Kidney epithelial cell (primary cell): Measurements from ENCODE around the gene GAMT. TPM values are rescaled to one million over a fixed set of nuclear protein-coding genes. Genes with fewer than 3 reads are reported as not detected.

ENCODE experiments used
- DNase-seq: peaks from one replicate; pipeline ENCODE4 v3.0.0-alpha.2; 2010; ENCODE audit warnings: low read depth
- H3K27me3 ChIP-seq: 2 replicates; pipeline ENCODE4 v1.6.0; 2011; ENCODE audit warnings: low read length; ENCODE audit not compliant: control insufficient read depth, insufficient read depth
- H3K36me3 ChIP-seq: 2 replicates; pipeline ENCODE4 v1.5.1; 2011; ENCODE audit warnings: low read length; ENCODE audit not compliant: control insufficient read depth, insufficient read depth
- H3K4me3 ChIP-seq: 2 replicates; pipeline ENCODE4 v1.5.1; 2011; ENCODE audit warnings: low read depth, mild to moderate bottlenecking, control low read depth, low read length
- total RNA-seq: library from RNA; depleted of rRNA; stranded (reverse); fragments of >200 nt; gene quantifications from 2 replicates; pipeline ENCODE4 v1.2.3, GENCODE V29; 2015
- TF ChIP-seq, protein P1 (sequence below): IDR thresholded peaks from 2 replicates; pipeline ENCODE4 v1.5.1; 2011; ENCODE audit warnings: mild to moderate bottlenecking, moderate library complexity, low read length, control low read depth, inconsistent platforms; ENCODE audit not compliant: insufficient read depth, poor library complexity, severe bottlenecking

The GAMT gene
- total RNA-seq, 1 donor from 2014 or later, result 20.3 TPM

DNA sequence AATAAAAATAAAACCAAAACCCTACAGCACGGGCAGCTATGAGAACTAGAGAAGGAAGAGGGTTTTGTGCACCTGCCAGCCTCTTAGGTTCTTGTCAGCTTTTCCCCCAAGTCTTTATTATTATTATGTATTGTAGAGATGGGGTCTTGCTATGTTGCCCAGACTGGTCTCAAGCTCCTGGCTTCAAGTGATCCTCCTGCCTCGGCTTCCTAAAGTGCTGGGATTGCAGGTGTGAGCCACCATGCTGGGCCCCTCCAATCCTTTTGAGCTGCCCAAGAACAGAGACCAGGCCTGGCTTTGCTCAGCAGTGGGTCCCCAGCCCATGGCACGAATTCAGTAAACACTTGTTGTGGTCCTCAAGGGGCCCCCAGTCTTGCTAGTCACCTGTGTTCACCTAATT is 19.1 kb downstream of the GAMT start:
- no peak overlapping the region for H3K4me3 ChIP-seq
- no peaks in the 10 kb centered on the region for H3K27me3 ChIP-seq
- no peak for DNase-seq
- H3K36me3 ChIP-seq, result peaks cover 2% of the 10 kb centered on the region
- TF ChIP-seq, protein P1, sequence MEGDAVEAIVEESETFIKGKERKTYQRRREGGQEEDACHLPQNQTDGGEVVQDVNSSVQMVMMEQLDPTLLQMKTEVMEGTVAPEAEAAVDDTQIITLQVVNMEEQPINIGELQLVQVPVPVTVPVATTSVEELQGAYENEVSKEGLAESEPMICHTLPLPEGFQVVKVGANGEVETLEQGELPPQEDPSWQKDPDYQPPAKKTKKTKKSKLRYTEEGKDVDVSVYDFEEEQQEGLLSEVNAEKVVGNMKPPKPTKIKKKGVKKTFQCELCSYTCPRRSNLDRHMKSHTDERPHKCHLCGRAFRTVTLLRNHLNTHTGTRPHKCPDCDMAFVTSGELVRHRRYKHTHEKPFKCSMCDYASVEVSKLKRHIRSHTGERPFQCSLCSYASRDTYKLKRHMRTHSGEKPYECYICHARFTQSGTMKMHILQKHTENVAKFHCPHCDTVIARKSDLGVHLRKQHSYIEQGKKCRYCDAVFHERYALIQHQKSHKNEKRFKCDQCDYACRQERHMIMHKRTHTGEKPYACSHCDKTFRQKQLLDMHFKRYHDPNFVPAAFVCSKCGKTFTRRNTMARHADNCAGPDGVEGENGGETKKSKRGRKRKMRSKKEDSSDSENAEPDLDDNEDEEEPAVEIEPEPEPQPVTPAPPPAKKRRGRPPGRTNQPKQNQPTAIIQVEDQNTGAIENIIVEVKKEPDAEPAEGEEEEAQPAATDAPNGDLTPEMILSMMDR, result no peak

DNA sequence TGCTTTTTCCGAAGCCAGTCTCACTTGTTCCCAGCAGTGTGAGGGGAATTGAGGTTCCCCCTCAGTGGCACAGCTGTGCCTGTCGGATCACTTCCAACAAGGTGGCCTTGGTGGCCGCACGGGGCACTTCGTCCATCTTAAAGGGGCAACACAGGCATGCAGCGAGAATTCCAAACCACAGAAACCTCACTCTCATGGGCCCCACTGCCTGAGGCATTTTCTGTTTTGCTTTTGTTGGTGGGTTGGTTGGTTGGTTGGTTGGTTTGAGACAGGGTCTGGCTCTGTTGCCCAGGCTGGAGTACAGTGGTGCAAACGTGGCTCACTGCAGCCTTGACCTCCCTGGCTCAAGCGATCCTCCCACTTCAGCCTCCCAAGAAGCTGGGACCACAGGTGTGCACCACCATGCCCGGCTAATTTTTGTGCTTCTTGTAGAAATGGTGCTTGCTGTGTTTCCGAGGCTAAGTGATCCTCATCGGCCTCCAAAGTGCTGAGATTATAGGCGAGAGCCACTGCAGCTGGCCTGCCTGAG is 21.3 kb downstream of the GAMT start:
- Histone ChIP-seq H3K27me3 (no peaks in the 10 kb centered on the region), H3K36me3 (no peaks in the 10 kb centered on the region), H3K4me3 (no peak overlapping the region)
- TF ChIP-seq, protein P1, result no peak
- no peak for DNase-seq

DNA sequence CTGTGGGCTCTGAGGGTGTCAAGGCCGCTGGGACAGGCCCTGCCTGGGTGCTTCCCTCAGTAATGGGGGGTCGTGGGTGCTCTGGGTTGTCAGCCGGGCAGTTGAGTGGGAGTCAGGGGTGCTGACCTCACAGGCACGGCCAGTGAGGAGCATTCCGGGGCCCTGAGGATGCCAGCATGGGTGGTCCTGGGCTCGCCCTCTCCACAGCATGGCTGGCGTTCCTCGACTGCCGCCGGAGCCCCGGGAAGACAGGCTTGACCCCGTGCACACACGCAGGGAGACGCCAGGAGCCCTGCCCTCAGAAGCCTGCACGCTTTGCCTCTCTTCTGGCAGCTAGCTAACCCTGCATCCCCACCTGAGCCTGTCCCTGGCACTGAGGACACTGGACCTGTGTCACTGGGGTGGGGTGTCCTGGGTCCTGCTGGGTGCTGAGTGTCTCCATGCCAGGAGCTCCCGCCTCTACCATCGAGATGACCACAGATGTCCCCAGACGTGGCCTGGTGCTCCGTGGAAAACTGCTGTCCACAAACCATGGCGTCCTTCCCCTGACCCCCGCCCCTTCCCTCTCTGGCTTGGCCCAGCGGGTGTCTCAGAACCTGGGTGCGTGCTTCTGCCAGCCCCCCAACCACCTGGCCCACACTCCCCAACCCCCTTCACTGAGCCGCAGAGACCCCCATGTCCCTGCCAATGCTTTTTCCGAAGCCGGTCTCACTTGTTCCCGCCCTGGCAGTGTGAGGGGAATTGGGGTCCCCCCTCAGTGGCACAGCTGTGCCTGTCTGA is 22.0 kb downstream of the GAMT start:
- DNase-seq, result no peak
- H3K27me3 ChIP-seq, result no peaks in the 10 kb centered on the region
- no peaks in the 10 kb centered on the region for H3K36me3 ChIP-seq
- H3K4me3 ChIP-seq, result no peak overlapping the region
- TF ChIP-seq, protein P1, result no peak

DNA sequence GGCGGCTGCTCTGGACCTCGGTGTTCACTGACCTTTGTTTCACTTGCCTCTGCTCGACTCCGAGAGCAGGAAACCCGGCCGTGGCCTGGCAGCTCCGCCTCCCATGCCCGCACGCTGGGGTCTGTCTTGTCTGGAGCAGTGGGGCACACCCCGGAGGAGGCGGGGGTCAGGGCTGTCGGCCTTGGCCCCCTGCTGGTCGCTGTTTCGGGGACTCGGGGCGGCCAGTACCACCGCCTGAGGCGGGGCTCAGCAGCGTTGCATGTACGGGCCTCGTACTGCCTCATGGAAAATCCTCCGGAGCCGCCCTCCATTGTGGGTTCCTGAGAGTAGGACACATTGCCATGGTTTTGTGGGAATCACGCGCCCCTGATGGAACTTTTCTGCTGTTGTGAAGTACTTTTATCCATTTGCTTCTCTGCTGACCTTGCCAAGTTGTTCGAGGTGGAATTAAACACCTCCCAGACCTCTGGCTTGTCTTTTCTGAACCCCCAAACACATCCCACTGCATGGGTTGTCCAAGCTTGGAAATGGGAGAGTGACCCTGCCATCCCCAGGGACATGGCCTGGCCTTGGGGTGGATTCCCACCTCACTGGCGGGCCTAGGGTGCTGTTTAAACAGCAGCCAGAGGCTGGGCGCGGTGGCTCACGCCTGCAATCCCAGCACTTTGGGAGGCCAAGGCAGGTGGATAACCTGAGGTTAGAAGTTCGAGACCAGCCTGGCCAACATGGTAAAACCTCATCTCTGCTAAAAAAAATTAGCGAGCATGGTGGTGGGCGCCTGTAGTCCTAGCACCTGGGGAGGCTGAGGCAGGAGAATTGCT is 23.2 kb downstream of the GAMT start:
- Histone ChIP-seq H3K36me3 (no peaks in the 10 kb centered on the region), H3K4me3 (no peak overlapping the region), H3K27me3 (no peaks in the 10 kb centered on the region)
- TF ChIP-seq, protein P1, result no peak
- no peak for DNase-seq

DNA sequence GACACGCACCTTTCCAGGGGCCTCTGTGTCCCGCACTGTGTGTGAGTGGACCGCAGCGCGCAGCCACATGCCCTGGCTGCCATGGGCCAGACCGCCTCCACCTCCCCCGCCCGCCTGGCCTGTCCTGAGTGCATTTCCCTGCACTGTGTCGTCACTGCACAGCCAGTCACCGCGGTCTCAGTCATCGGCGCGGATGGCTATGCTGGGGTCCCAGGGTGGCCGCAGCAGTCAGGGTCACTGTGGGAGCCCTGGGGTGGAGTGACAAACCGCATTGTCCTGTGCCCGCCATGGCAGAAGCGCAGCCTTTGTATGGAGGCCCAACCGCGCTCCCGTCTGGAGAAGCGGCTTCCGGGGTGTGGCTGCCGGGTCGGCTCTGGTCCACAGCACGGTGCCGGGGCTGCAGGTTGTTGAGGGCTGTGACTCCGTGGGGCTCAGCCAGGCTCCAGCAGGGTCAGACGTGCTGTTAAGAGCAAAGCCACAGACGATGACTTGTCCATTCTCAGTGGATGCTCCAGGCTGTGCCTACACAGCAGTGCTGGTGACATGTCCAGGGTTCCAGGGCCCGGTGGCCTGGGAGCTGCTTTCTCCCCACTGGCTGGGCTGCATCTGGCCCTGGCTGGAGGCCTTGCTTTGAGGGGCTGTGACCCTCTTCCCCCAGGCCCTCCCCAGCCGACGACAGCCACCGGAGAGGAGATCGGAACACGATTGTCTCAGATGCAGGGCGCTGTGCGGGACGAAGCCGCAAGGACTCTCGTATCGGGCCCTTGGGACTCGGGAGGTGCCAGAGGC is 24.0 kb downstream of the GAMT start:
- H3K36me3 ChIP-seq, result no peaks in the 10 kb centered on the region
- no peak overlapping the region for H3K4me3 ChIP-seq
- TF ChIP-seq, protein P1, result no peak
- DNase-seq, result no peak
- H3K27me3 ChIP-seq, result no peaks in the 10 kb centered on the region
